ENCODE data around the gene POLN. TPM values are rescaled to one million over a fixed set of nuclear protein-coding genes. Genes with fewer than 3 reads are reported as not detected.

Gene POLN
- total RNA-seq, 2 experiments from 2014 or later = 2.1 to 2.3 TPM

GRCh38 chr4:2079926-2080325 is 162.0 kb downstream of the POLN start:
- H3K36me3 Mint-ChIP-seq (ENCODE audit: low read depth) = no peaks in the 10 kb centered on the region
- intact Hi-C loops (cut with DNase I, micrococcal nuclease) = no loop called here
- no peak for DNase-seq

GRCh38 chr4:2079006-2079405 is 162.9 kb downstream of the POLN start:
- H3K36me3 Mint-ChIP-seq (ENCODE audit: low read depth) = no peaks in the 10 kb centered on the region
- no peaks in the 10 kb centered on the region for H3K36me3 ChIP-seq (ENCODE audit: insufficient read depth, low read length)
- H3K27me3 Mint-ChIP-seq = no peaks in the 10 kb centered on the region
- DNase-seq (peak in 1 of 14 experiments; percentile 15), ATAC-seq (ENCODE audit: poor library complexity) (no peak)
- H3K9me3 ChIP-seq (ENCODE audit: control insufficient read depth in 1 of 2, insufficient read depth in 1 of 2, low read length in 2 of 2) = no peaks in the 10 kb centered on the region
- ChIA-PET POLR2A (no interaction called here), CTCF (no interaction called here)
- TF ChIP-seq CTCF (IDR thresholded peaks at IDR 0.05) = no peak
- intact Hi-C loops (cut with DNase I, micrococcal nuclease) = no loop called here
- H3K27ac ChIP-seq (ENCODE audit: low read depth in 1 of 2, low read length in 2 of 2) = no peak overlapping the region
- H3K4me1 Mint-ChIP-seq (ENCODE audit: low read depth) = no peaks in the 10 kb centered on the region
- no peak overlapping the region for H3K4me3 Mint-ChIP-seq
- no peaks in the 10 kb centered on the region for H3K9me3 Mint-ChIP-seq
- no peak overlapping the region for H3K27ac Mint-ChIP-seq
- no peaks in the 10 kb centered on the region for H3K27me3 ChIP-seq (ENCODE audit: control insufficient read depth in 1 of 2, insufficient read depth in 2 of 2, low read length in 2 of 2)
- no peaks in the 10 kb centered on the region for H3K4me1 ChIP-seq (ENCODE audit: insufficient read depth, low read length)
- no peak overlapping the region for H3K4me3 ChIP-seq (ENCODE audit: low read length)

More at GRCh38 chr4:2079926-2080325, 162.0 kb downstream of the POLN start:
- Mint-ChIP-seq H3K27me3 (no peaks in the 10 kb centered on the region), H3K4me1 (ENCODE audit: low read depth) (no peaks in the 10 kb centered on the region), H3K27ac (no peak overlapping the region), H3K4me3 (no peak overlapping the region), H3K9me3 (no peaks in the 10 kb centered on the region)
- no peak for TF ChIP-seq CTCF (IDR thresholded peaks at IDR 0.05)
- H3K4me1 ChIP-seq (ENCODE audit: insufficient read depth, low read length) = no peaks in the 10 kb centered on the region
- H3K9me3 ChIP-seq (ENCODE audit: control insufficient read depth in 1 of 2, insufficient read depth in 1 of 2, low read length in 2 of 2) = no peaks in the 10 kb centered on the region
- POLR2A ChIA-PET = no interaction called here
- no peak overlapping the region for H3K27ac ChIP-seq (ENCODE audit: low read depth in 1 of 2, low read length in 2 of 2)
- no peaks in the 10 kb centered on the region for H3K36me3 ChIP-seq (ENCODE audit: insufficient read depth, low read length)
- no peak for ATAC-seq (ENCODE audit: poor library complexity)
- no peak overlapping the region for H3K4me3 ChIP-seq (ENCODE audit: low read length)
- H3K27me3 ChIP-seq (ENCODE audit: control insufficient read depth in 1 of 2, insufficient read depth in 2 of 2, low read length in 2 of 2) = no peaks in the 10 kb centered on the region
- CTCF ChIA-PET = no interaction called here

DNA sequence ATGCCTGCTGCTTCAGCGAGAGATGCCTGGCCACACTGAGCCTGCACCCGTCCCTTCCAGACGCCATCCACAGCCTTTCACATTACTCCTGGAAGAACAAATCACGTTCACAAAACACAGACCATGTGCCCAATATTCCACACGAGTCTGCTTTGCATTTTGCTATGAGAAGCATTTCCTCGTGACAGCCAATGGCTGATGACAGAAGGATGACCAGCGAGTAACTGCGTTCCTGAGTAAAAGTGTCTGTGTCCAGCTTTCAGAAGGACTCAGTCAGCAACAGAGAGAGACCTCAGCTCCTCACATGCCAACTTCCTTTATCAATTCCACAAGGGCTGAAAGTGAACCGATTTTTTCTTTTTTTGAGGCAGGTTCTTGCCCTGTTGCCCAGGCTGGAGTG is 163.3 kb downstream of the POLN start:
- POLR2A ChIA-PET = no interaction called here

More for the DNA sequence above, 163.3 kb downstream of the POLN start:
- no peak overlapping the region for H3K27ac Mint-ChIP-seq
- no peaks in the 10 kb centered on the region for H3K4me1 Mint-ChIP-seq (ENCODE audit: low read depth)
- no peak overlapping the region for H3K27ac ChIP-seq (ENCODE audit: low read depth in 1 of 2, low read length in 2 of 2)
- no peak for ATAC-seq (ENCODE audit: poor library complexity)
- H3K9me3 ChIP-seq (ENCODE audit: control insufficient read depth in 1 of 2, insufficient read depth in 1 of 2, low read length in 2 of 2) = no peaks in the 10 kb centered on the region
- H3K36me3 Mint-ChIP-seq (ENCODE audit: low read depth) = no peaks in the 10 kb centered on the region
- CTCF ChIA-PET = no interaction called here
- no peak overlapping the region for H3K4me3 Mint-ChIP-seq
- no peaks in the 10 kb centered on the region for H3K9me3 Mint-ChIP-seq
- TF ChIP-seq CTCF (IDR thresholded peaks at IDR 0.05) = no peak
- H3K36me3 ChIP-seq (ENCODE audit: insufficient read depth, low read length) = no peaks in the 10 kb centered on the region
- intact Hi-C loops (cut with DNase I, micrococcal nuclease) = no loop called here
- peak in 1 of 14 experiments; percentile 10 for DNase-seq
- H3K27me3 Mint-ChIP-seq = no peaks in the 10 kb centered on the region
- no peaks in the 10 kb centered on the region for H3K27me3 ChIP-seq (ENCODE audit: control insufficient read depth in 1 of 2, insufficient read depth in 2 of 2, low read length in 2 of 2)
- H3K4me3 ChIP-seq (ENCODE audit: low read length) = no peak overlapping the region
- H3K4me1 ChIP-seq (ENCODE audit: insufficient read depth, low read length) = no peaks in the 10 kb centered on the region
